Measurements from ENCODE around the gene SCN1A. TPM values are rescaled to one million over a fixed set of nuclear protein-coding genes. Genes with fewer than 3 reads are reported as not detected.
A peak's percentile ranks its signal among the peaks of the same experiment; 100 is the strongest.

Gene SCN1A
- total and polyA plus RNA-seq, 2 of the 13 experiments (the other 11 are each of a cell fraction or from before 2014, with no cell fraction given), result 19.9 to 39.4 TPM

DNA sequence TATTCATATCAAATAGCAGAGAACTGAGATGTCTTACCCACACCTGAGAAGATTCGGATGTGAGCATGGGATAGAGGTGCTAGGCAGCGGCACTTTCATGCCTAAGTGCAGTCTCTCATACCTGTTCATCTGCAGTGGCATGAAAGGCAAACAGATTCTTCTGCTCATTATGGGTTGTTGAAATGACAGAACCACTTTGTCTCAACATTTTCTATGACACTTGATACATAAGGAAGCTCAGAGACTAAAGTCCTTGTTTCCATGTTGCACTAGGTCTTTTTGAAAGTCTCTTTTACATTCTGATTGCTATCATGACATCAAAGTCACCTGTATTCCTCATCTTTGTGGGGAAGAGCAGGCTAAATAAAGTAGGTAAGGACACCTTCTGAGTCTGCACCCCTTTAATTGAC is 8.0 kb upstream of the SCN1A start (continued):
- TF ChIP-seq, protein P1, sequence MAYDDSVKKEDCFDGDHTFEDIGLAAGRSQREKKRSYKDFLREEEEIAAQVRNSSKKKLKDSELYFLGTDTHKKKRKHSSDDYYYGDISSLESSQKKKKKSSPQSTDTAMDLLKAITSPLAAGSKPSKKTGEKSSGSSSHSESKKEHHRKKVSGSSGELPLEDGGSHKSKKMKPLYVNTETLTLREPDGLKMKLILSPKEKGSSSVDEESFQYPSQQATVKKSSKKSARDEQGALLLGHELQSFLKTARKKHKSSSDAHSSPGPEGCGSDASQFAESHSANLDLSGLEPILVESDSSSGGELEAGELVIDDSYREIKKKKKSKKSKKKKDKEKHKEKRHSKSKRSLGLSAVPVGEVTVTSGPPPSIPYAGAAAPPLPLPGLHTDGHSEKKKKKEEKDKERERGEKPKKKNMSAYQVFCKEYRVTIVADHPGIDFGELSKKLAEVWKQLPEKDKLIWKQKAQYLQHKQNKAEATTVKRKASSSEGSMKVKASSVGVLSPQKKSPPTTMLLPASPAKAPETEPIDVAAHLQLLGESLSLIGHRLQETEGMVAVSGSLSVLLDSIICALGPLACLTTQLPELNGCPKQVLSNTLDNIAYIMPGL (CRISPR knock-in tag; IDR thresholded peaks at IDR 0.05; ENCODE audit: borderline replicate concordance in 1 of 2, low read depth in 1 of 2), result peak in 1 of 2 experiments; percentile 50; a peak in 2 of 4 replicates
- peak; percentile 14 for TF ChIP-seq TBL1XR1 (IDR thresholded peaks at IDR 0.05; ENCODE audit: borderline replicate concordance, low read length, partially characterized antibody)
- TF ChIP-seq, protein P2, sequence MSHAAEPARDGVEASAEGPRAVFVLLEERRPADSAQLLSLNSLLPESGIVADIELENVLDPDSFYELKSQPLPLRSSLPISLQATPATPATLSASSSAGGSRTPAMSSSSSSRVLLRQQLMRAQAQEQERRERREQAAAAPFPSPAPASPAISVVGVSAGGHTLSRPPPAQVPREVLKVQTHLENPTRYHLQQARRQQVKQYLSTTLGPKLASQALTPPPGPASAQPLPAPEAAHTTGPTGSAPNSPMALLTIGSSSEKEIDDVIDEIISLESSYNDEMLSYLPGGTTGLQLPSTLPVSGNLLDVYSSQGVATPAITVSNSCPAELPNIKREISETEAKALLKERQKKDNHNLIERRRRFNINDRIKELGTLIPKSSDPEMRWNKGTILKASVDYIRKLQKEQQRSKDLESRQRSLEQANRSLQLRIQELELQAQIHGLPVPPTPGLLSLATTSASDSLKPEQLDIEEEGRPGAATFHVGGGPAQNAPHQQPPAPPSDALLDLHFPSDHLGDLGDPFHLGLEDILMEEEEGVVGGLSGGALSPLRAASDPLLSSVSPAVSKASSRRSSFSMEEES (CRISPR knock-in tag; IDR thresholded peaks at IDR 0.05), result peak; percentile 75
- TF ChIP-seq HNF4G (IDR thresholded peaks at IDR 0.05; ENCODE audit: borderline replicate concordance, low read depth, low read length), result 0 out of 2 replicates have a peak, but pooled peaks have one; percentile 68
- TF ChIP-seq HNF4G (CRISPR knock-in tag; IDR thresholded peaks at IDR 0.05; ENCODE audit: borderline replicate concordance, low read depth), result no peak
- TF ChIP-seq HNF4A (CRISPR knock-in tag; IDR thresholded peaks at IDR 0.05), result peak; percentile 89
- TF ChIP-seq KLF15 (CRISPR knock-in tag; IDR thresholded peaks at IDR 0.05; ENCODE audit: borderline replicate concordance), result no peak
- TF ChIP-seq DNMT3B (CRISPR knock-in tag; conservative IDR thresholded peaks at IDR 0.05), result 0 out of 2 replicates have a peak, but pooled peaks have one; percentile 43
- TF ChIP-seq ZNF367 (CRISPR knock-in tag; IDR thresholded peaks at IDR 0.05; ENCODE audit: borderline replicate concordance), result no peak
- TF ChIP-seq, protein P3, sequence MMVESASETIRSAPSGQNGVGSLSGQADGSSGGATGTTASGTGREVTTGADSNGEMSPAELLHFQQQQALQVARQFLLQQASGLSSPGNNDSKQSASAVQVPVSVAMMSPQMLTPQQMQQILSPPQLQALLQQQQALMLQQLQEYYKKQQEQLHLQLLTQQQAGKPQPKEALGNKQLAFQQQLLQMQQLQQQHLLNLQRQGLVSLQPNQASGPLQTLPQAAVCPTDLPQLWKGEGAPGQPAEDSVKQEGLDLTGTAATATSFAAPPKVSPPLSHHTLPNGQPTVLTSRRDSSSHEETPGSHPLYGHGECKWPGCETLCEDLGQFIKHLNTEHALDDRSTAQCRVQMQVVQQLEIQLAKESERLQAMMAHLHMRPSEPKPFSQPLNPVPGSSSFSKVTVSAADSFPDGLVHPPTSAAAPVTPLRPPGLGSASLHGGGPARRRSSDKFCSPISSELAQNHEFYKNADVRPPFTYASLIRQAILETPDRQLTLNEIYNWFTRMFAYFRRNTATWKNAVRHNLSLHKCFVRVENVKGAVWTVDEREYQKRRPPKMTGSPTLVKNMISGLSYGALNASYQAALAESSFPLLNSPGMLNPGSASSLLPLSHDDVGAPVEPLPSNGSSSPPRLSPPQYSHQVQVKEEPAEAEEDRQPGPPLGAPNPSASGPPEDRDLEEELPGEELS (CRISPR knock-in tag; IDR thresholded peaks at IDR 0.05), result peak; percentile 69
- no peak for TF ChIP-seq MAFF (IDR thresholded peaks at IDR 0.05; ENCODE audit: low read depth, low read length)
- TF ChIP-seq, protein P4, sequence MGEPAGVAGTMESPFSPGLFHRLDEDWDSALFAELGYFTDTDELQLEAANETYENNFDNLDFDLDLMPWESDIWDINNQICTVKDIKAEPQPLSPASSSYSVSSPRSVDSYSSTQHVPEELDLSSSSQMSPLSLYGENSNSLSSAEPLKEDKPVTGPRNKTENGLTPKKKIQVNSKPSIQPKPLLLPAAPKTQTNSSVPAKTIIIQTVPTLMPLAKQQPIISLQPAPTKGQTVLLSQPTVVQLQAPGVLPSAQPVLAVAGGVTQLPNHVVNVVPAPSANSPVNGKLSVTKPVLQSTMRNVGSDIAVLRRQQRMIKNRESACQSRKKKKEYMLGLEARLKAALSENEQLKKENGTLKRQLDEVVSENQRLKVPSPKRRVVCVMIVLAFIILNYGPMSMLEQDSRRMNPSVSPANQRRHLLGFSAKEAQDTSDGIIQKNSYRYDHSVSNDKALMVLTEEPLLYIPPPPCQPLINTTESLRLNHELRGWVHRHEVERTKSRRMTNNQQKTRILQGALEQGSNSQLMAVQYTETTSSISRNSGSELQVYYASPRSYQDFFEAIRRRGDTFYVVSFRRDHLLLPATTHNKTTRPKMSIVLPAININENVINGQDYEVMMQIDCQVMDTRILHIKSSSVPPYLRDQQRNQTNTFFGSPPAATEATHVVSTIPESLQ (CRISPR knock-in tag; conservative IDR thresholded peaks at IDR 0.05), result no peak
- TF ChIP-seq ZNF205 (CRISPR knock-in tag; IDR thresholded peaks at IDR 0.05), result peak; percentile 62; the same call in 1 of the 2 replicates
- TF ChIP-seq ZEB1 (IDR thresholded peaks at IDR 0.05; ENCODE audit: insufficient replicate concordance, low read depth), result peak; percentile 56
- TF ChIP-seq CREM (IDR thresholded peaks at IDR 0.05), result peak; percentile 86
- no peak for TF ChIP-seq CREM (CRISPR knock-in tag; IDR thresholded peaks at IDR 0.05)
- TF ChIP-seq NKX3-1 (CRISPR knock-in tag; IDR thresholded peaks at IDR 0.05), result no peak
- TF ChIP-seq ARNT (IDR thresholded peaks at IDR 0.05), result no peak
- peak; percentile 41; the same call in 1 of the 2 replicates for TF ChIP-seq ZNF12 (CRISPR knock-in tag; IDR thresholded peaks at IDR 0.05)
- TF ChIP-seq RBFOX2 (IDR thresholded peaks at IDR 0.05; ENCODE audit: low read depth, low read length), result no peak
- TF ChIP-seq HOXA5 (CRISPR knock-in tag; IDR thresholded peaks at IDR 0.05), result 0 out of 2 replicates have a peak, but pooled peaks have one; percentile 2
- no peak for TF ChIP-seq ZNF33B (CRISPR knock-in tag; IDR thresholded peaks at IDR 0.05)
- TF ChIP-seq KAT2B (IDR thresholded peaks at IDR 0.05; ENCODE audit: borderline replicate concordance, low read depth, low read length), result no peak
- peak; percentile 60; the same call in 1 of the 2 replicates for TF ChIP-seq ZBTB38 (CRISPR knock-in tag; IDR thresholded peaks at IDR 0.05)
